IPS DF 19.7 (cell line): ENCODE data around the gene APEX1.

Experiments
- DNase-seq: peaks from one replicate; pipeline ENCODE4 v3.0.0-alpha.2; 2013; ENCODE audit warnings: low read depth, low spot score

The APEX1 gene

GRCh38 chr14:20454516-20455354 lies at the start of gene APEX1, which contains the start of gene OSGEP:
APEX1 (plus strand) TSS chr14:20455226; CDS start chr14:20455646, 420 bp downstream.
OSGEP (minus strand) TSS chr14:20454812; CDS start chr14:20454683, 129 bp downstream.
- DNase-seq: peak; percentile 92

- no peak for DNase-seq
These were observed 45.8 kb upstream of the APEX1 start for GRCh38 chr14:20409226-20409625.

- DNase-seq: no peak
These were observed 42.6 kb upstream of the APEX1 start for GRCh38 chr14:20412411-20412810.

GRCh38 chr14:20412876-20413743 lies 41.9 kb upstream of the APEX1 start, which contains the start of gene TEP1:
TEP1 (minus strand) TSS chr14:20413501; CDS start chr14:20408439, 5,062 bp downstream.
- DNase-seq: peak; percentile 47

GRCh38 chr14:20413744-20414082 lies 41.3 kb upstream of the APEX1 start:
- no peak for DNase-seq

- no peak for DNase-seq
These were observed 39.2 kb upstream of the APEX1 start for GRCh38 chr14:20415782-20416206.

- no peak for DNase-seq
These were observed 38.8 kb upstream of the APEX1 start for GRCh38 chr14:20416223-20416622.

GRCh38 chr14:20417250-20418186 lies 37.5 kb upstream of the APEX1 start:
- no peak for DNase-seq

- no peak for DNase-seq
These were observed 36.5 kb upstream of the APEX1 start for GRCh38 chr14:20418501-20418909.

- DNase-seq: no peak
These were observed 35.6 kb upstream of the APEX1 start for GRCh38 chr14:20419419-20419818.

GRCh38 chr14:20421267-20421666 lies 33.8 kb upstream of the APEX1 start:
- no peak for DNase-seq

- DNase-seq: no peak
These were observed 32.1 kb upstream of the APEX1 start for GRCh38 chr14:20422886-20423285.

GRCh38 chr14:20424851-20425250 lies 30.2 kb upstream of the APEX1 start:
- DNase-seq: no peak

GRCh38 chr14:20427231-20428009 lies 27.6 kb upstream of the APEX1 start:
- no peak for DNase-seq

- DNase-seq: no peak
These were observed 27.0 kb upstream of the APEX1 start for GRCh38 chr14:20428010-20428365.

- DNase-seq: no peak
These were observed 26.2 kb upstream of the APEX1 start for GRCh38 chr14:20428802-20429201.

GRCh38 chr14:20429801-20430669 lies 25.0 kb upstream of the APEX1 start:
- no peak for DNase-seq

GRCh38 chr14:20434701-20435581 lies 20.1 kb upstream of the APEX1 start:
- no peak for DNase-seq
